ELR (cell line): ENCODE results near the gene HHATL.

Experiments used
- DNase-seq: peaks from one replicate; pipeline ENCODE4 v3.0.0-alpha.2; 2015; ENCODE audit warnings: low read depth

The HHATL gene

GRCh38 chr3:42684632-42685362 lies 17.8 kb downstream of the HHATL start:
- DNase-seq = no peak

DNA sequence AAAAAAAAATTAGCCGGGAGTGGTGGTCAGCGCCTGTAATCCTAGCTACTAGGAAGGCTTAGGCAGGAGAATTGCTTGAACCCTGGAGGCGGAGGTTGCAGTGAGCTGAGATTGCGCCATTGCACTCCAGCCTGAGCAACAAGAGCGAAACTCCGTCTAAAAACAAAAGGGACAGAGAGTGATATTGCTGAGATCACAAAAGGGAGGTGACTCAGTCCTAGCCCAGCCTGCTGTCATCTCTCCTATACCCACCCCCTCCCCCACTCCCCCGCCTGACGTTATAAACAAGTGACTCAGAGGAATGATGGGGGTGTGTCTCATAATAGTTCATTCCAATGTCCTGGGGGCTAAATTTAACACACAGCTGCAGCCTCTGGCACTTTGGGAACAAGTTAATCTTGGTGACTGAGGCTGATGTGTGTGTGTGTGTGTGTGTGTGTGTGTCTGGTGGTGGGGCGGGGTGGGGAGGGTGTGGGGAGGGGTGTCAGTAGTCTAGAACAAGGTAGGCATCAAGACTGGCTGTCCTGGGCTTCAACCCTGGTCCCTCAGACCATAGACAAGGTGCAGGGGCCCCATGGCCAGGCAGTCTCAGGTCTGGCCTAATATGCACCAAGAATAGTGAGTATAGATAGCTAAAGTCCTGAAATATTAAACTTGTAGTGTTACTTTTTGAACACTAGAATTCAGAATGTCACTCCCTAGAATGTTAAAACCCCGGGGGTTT lies 18.6 kb downstream of the HHATL start:
- DNase-seq = peak; percentile 97

DNA sequence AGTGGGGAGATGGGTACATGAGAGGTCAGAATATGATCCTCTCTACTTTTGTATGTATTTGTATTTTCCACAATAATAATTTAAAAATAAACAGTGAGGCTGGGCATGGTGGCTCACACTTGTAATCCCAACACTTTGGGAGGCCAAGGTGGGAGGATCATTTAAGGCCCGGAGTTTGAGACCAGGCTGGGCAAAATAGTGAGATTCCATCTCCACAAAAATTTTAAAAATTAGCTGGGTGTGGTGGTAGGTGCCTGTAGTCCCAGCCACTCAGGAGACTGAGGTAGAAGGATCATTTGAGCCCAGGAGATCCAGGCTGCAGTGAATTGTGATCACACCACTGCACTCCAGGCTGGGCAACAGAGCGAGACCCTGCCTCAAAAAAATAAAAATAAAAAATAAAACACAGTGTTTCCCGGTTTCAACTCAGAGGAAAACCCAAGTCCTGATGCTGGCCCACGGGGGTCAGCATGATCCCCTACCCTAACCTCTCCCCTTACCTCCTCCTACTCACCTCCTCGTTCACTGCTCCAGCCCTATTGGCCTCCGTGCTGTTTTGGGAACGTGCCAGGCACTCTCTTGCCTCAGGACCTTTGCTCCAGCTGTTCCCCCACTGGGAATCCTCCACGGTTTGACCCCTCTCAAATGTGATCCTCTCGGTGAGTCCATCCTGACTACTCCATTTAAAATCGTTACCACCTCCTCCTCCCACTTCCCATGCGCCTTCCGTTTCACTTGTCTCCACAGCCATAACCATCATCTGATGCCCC lies 20.1 kb downstream of the HHATL start:
- no peak for DNase-seq

DNA sequence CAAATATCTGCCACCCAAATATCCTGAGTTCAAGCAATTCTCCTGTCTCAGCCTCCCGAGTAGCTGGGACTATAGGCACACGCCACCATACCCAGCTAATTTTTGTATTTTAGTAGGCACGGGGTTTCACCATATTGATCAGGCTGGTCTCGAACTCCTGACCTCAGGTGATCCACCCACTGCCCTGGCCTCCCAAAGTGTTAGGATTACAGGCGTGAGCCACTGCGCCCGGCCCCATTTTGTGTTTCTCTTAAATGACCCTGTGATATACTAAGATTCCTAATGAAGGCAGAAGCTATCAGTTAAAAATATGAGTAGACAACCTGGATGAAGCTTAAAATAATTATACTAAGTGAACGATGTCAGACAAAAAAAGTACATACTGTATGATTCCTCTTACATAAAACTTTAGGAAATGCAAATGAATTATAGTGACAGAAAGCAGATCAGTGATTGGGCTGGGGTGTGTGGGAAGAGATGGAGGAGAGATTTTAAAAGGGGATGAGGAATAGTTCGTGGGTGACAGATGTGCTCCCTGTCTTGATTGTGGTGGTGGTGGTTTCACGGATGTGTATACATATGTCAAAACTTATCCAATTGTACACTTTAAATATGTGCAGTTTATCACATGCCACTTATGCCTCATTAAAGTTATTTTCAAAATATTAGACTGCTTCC lies 21.1 kb downstream of the HHATL start:
- DNase-seq = no peak

DNA sequence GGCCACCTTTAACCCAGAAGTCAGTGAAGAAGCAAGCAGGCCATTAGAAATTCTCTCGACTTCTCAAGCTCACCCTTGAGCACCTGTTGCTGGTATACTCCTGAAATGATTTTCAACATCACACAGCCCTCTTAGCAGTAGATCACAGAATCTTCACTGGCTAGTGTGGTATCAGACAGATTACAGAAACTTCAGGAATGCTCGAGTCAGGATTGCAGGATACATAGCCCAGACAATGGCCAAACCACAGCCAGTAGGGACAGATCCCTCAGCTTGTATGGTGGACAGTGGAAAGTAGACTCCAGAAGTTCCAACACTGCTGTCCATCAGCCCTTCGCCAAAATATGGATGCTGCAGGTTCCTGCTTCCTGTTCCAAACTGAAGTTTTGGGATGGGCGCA lies 21.8 kb downstream of the HHATL start:
- DNase-seq = no peak

- peak; percentile 54 for DNase-seq
These were observed 22.3 kb downstream of the HHATL start for GRCh38 chr3:42680271-42680670.

- DNase-seq = no peak
These were observed 24.2 kb downstream of the HHATL start for GRCh38 chr3:42678447-42678846.

GRCh38 chr3:42675909-42676308 lies 26.7 kb downstream of the HHATL start:
- DNase-seq = no peak

GRCh38 chr3:42674146-42674545 lies 28.5 kb downstream of the HHATL start:
- DNase-seq = no peak

DNA sequence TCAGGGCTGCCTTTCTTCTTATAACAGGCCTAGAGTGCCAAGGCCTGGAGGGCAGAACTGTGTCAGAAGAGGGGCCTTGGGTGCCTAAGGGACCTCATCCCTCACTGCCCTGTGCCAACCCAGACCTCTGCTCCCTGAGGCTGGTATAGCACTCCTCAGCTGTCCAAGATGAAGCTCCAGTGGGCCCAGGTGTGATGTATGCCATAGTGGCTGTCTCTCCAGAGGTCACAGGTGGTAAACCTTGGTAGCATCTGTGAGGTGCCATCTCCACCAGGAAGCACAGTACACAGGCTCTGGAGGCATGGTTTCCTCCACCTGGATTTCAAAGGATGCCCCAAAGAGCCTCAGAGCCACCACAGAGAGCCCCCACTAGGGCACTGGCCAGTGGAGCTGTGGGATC lies 29.5 kb downstream of the HHATL start:
- DNase-seq = no peak

GRCh38 chr3:42672515-42672914 lies 30.1 kb downstream of the HHATL start:
- DNase-seq = no peak

DNA sequence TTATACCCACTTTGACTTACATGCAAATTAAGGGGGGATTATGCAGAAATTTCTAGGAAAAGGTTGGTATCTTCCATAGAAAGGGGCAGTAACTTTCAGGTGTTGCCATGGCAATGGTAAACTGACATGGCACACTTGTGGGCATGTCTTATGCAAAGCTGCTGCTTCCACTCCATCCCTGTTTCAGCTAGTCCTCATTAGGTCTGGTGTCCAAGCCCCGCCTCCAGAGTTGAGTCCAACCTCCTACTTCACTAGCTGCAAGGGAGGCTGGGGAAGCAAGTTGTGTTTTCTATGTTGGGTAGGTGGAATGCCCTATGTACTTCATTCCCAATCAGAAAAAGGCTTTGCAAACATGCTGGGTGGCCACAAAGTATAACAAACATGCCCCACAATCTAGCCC lies 31.9 kb downstream of the HHATL start:
- no peak for DNase-seq

- DNase-seq = no peak
These were observed 32.5 kb downstream of the HHATL start for GRCh38 chr3:42670051-42670576.

DNA sequence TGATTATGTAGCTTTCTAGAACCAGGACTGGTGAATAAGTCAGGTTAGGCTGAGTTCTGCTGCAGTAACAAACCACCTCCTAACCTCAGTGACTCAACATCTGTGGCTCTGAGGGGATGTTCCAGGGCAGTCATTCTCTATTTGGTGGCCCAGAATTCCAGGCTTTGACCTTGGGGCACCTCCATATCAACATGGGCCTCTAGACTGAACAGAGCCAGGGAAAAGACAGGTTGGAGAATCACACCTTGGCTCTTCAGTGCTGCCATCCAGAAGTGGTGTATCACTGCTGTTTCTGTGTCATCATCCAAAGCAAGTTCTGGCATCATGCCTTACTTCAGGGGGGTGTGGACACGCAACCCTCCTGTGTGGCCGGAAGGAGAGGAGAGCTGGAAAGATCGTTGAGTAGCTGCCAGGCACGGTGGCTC lies 33.8 kb downstream of the HHATL start:
- no peak for DNase-seq

GRCh38 chr3:42668413-42668760 lies 34.2 kb downstream of the HHATL start:
- no peak for DNase-seq

- no peak for DNase-seq
These were observed 34.8 kb downstream of the HHATL start for GRCh38 chr3:42667523-42668412.

DNA sequence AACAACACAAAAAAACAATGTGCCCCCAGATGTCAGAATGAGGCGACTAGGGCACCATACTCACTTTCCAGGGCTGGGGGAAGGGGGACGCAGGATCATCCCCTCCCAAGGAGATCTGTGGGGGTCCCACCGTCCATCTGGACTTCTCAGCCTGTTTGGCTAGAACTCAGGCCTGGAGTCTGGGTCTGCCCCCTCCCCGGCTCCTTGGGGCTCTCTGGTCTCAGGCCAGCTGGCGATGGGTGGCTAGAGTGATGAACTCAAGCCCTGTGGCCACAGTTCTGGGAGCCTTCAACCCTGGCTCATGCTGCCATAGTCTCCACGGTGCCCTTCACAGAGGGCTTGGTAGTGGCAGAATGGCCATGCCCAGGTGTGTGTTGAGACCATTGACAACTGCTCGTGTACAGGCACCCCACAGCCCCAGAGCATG lies 35.5 kb downstream of the HHATL start:
- DNase-seq = no peak

DNA sequence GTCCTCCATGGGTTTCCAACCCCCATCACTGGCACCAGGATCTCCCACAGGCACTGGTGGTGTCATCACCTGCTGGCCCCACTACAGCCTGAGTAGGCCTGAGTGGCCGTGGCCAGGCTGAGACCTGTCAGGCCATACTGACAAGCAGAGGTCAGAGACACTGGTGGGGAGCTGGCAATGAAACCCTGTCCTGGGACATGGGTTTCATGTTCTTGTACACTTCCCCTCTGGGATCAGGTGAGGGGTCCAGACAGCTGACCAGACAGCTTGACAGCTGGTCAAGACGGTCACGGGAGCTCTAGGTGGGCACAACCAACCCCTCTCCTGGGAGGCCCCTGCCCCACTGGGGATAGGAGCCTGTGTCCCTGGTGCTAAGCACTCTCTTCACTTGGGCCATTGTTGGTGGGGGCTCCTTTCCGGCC lies 36.0 kb downstream of the HHATL start:
- no peak for DNase-seq

GRCh38 chr3:42666022-42666421 lies 36.6 kb downstream of the HHATL start:
- DNase-seq = no peak

DNA sequence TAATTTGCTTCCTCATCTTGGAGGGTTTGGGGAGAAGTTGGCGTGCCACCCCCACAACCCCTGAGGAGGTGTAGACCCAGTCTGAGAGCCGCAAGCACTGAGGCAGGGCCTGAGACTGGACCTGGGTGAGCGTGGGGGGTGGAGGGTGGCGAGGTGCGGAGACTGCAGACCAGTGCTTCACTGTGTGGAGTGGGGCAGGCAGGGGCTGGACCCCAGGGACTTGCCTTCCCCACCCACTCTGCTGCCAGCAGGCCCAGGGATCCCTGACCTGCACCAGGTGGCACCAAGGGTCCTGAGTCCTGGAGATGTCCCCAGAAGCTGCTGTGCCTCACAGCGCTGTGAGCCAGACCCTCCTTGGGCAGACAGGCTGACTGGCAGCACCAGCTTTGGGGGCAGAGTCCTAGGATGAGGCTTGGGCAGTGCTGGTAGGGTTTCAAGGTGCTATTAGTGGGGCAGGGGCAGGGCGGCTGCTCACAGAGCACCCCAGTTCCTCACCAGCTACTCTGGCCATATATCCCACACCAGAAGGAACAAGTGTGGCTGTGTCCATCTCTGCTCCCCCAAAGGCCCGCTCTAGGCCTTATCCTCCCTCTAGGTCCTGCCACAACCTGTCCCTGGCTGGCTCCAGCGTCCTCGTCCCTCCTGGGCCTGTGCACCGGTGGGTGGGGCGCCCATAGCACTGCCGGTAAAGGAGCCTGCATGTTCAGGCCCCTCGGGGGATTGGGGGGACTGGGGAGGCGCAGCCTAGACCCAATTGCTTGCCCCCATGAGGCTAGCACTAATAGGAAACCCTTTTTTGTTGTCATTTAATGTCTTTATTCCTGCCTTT lies 37.3 kb downstream of the HHATL start:
- no peak for DNase-seq
